SU-DHL-6 (cell line): ENCODE results near the gene PLEKHM2.

Experiments used
- H2AFZ ChIP-seq: fragments of 200-600 bp; sonication (generic); 2 replicates; pipeline ENCODE4 v1.6.1; 2014; ENCODE audit warnings: low read depth, mild to moderate bottlenecking, moderate library complexity, mixed read lengths, antibody characterized with exemption, low read length; ENCODE audit not compliant: severe bottlenecking
- H3F3A ChIP-seq: fragments of 200-600 bp; shearing (Covaris generic); 2 replicates; pipeline ENCODE4 v1.6.0; 2016; ENCODE audit warnings: antibody characterized with exemption, mild to moderate bottlenecking; ENCODE audit not compliant: insufficient read depth
- H3K27ac ChIP-seq: fragments of 200-600 bp; sonication (generic); 2 replicates; pipeline ENCODE4 v1.5.1; 2016; ENCODE audit warnings: low read depth, mild to moderate bottlenecking, low read length, moderate library complexity, mixed read lengths
- H3K27me3 ChIP-seq: fragments of 200-600 bp; sonication (generic), shearing (Covaris generic); 2 replicates; pipeline ENCODE4 v1.6.0; 2014; ENCODE audit warnings: mild to moderate bottlenecking, low read length
- H3K36me3 ChIP-seq: fragments of 200-600 bp; sonication (generic); 2 replicates; pipeline ENCODE4 v1.6.1; 2014; ENCODE audit warnings: mild to moderate bottlenecking, low read length, mixed read lengths
- H3K4me2 ChIP-seq: fragments of 300-600, 200-600 bp; shearing (Covaris generic), sonication (generic); 2 replicates; pipeline ENCODE4 v1.6.0; 2014; ENCODE audit warnings: low read length, low read depth, mild to moderate bottlenecking; ENCODE audit not compliant: poor library complexity, severe bottlenecking
- H3K4me3 ChIP-seq: fragments of 200-600 bp; sonication (generic); 2 replicates; pipeline ENCODE4 v1.5.1; 2014; ENCODE audit warnings: antibody characterized with exemption, low read length, mild to moderate bottlenecking, mixed read lengths; ENCODE audit not compliant: insufficient read depth, poor library complexity, severe bottlenecking
- H3K79me2 ChIP-seq: fragments of 200-600 bp; sonication (generic); 2 replicates; pipeline ENCODE4 v1.6.1; 2014; ENCODE audit warnings: mild to moderate bottlenecking, low read length, moderate library complexity; ENCODE audit not compliant: insufficient read depth
- H3K9ac ChIP-seq: fragments of 200-600 bp; sonication (generic); 2 replicates; pipeline ENCODE4 v1.7.0; 2014; ENCODE audit warnings: mild to moderate bottlenecking, low read length
- H3K9me2 ChIP-seq: fragments of 200-600 bp; sonication (generic); replicated peaks from 2 replicates; pipeline ENCODE4 v1.6.1; 2014; ENCODE audit warnings: low read length; ENCODE audit not compliant: insufficient read depth
- H3K9me3 ChIP-seq: fragments of 200-600 bp; sonication (generic); 2 replicates; pipeline ENCODE4 v1.6.1; 2014; ENCODE audit warnings: low read length, mixed read lengths; ENCODE audit not compliant: insufficient read depth
- H4K20me1 ChIP-seq: fragments of 200-600 bp; sonication (generic); 2 replicates; pipeline ENCODE4 v1.6.1; 2014; ENCODE audit warnings: low read depth, mild to moderate bottlenecking, antibody characterized with exemption, low read length, moderate library complexity, mixed read lengths
- CTCF ChIP-seq: fragments of 200-600 bp; sonication (generic); IDR thresholded peaks from one replicate; pipeline ENCODE4 v1.5.1; 2017; ENCODE audit warnings: antibody characterized with exemption, mild to moderate bottlenecking, low read length, moderate library complexity; ENCODE audit not compliant: insufficient read depth, poor library complexity, severe bottlenecking
- EZH2phosphoT487 ChIP-seq: fragments of 200-600 bp; sonication (generic), shearing (Covaris generic); conservative IDR thresholded peaks from 2 replicates; pipeline ENCODE4 v1.6.1; 2018; ENCODE audit warnings: mild to moderate bottlenecking, antibody characterized with exemption, low read length, moderate library complexity, mixed read lengths

Gene PLEKHM2

GRCh38 chr1:15724949-15725880 is 41.1 kb downstream of the PLEKHM2 start:
- no peaks in the 10 kb centered on the region for H3K27me3 ChIP-seq
- H3K9ac ChIP-seq, result no peak overlapping the region
- TF ChIP-seq CTCF (no peak), EZH2phosphoT487 (no peak)
- H3K27ac ChIP-seq, result no peak overlapping the region
- H3K79me2 ChIP-seq, result no peaks in the 10 kb centered on the region
- H3K36me3 ChIP-seq, result no peaks in the 10 kb centered on the region
- no peak overlapping the region for H3K4me2 ChIP-seq
- H3F3A ChIP-seq, result no peaks in the 10 kb centered on the region
- H2AFZ ChIP-seq, result no peak overlapping the region
- no peaks in the 10 kb centered on the region for H3K9me3 ChIP-seq
- no peak overlapping the region for H3K4me3 ChIP-seq
- no peaks in the 10 kb centered on the region for H3K9me2 ChIP-seq
- H4K20me1 ChIP-seq, result no peaks in the 10 kb centered on the region

GRCh38 chr1:15726508-15726907 is 42.4 kb downstream of the PLEKHM2 start:
- Histone ChIP-seq H3K4me2 (no peak overlapping the region), H3K36me3 (no peaks in the 10 kb centered on the region), H4K20me1 (no peaks in the 10 kb centered on the region), H3K27ac (no peak overlapping the region), H3K9me2 (no peaks in the 10 kb centered on the region), H3K79me2 (no peaks in the 10 kb centered on the region), H3K27me3 (no peaks in the 10 kb centered on the region), H3F3A (no peaks in the 10 kb centered on the region), H3K9me3 (no peaks in the 10 kb centered on the region), H3K9ac (no peak overlapping the region), H3K4me3 (no peak overlapping the region), H2AFZ (no peak overlapping the region)
- no peak for TF ChIP-seq EZH2phosphoT487
- TF ChIP-seq CTCF, result no peak

- no peaks in the 10 kb centered on the region for H3K27me3 ChIP-seq
Observed at GRCh38 chr1:15727021-15727420, 42.9 kb downstream of the PLEKHM2 start.

More at GRCh38 chr1:15727021-15727420, 42.9 kb downstream of the PLEKHM2 start:
- no peak for TF ChIP-seq CTCF
- TF ChIP-seq EZH2phosphoT487, result no peak
- H3K27ac ChIP-seq, result no peak overlapping the region
- no peaks in the 10 kb centered on the region for H3K79me2 ChIP-seq
- no peak overlapping the region for H3K9ac ChIP-seq
- H3K4me3 ChIP-seq, result no peak overlapping the region
- no peaks in the 10 kb centered on the region for H3K9me2 ChIP-seq
- no peak overlapping the region for H3K4me2 ChIP-seq
- no peaks in the 10 kb centered on the region for H4K20me1 ChIP-seq
- no peaks in the 10 kb centered on the region for H3K9me3 ChIP-seq
- H2AFZ ChIP-seq, result no peak overlapping the region
- no peaks in the 10 kb centered on the region for H3K36me3 ChIP-seq
- no peaks in the 10 kb centered on the region for H3F3A ChIP-seq
